22Rv1 (cell line): Measurements from ENCODE around the gene MMP7.

Source experiments
- H3K27ac ChIP-seq: fragments of 450-650 bp; 2 replicates; pipeline ENCODE4 v1.5.1; 2017
- ZFX ChIP-seq: fragments of 450-650 bp; IDR thresholded peaks from 2 replicates; pipeline ENCODE4 v1.6.1; 2017; ENCODE audit warnings: antibody characterized with exemption, borderline replicate concordance
- TF ChIP-seq, protein P1 (sequence below): fragments of 450-650 bp; IDR thresholded peaks from 2 replicates; pipeline ENCODE4 v1.5.1; 2017; ENCODE audit warnings: mild to moderate bottlenecking

Gene MMP7, protein sequence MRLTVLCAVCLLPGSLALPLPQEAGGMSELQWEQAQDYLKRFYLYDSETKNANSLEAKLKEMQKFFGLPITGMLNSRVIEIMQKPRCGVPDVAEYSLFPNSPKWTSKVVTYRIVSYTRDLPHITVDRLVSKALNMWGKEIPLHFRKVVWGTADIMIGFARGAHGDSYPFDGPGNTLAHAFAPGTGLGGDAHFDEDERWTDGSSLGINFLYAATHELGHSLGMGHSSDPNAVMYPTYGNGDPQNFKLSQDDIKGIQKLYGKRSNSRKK

DNA sequence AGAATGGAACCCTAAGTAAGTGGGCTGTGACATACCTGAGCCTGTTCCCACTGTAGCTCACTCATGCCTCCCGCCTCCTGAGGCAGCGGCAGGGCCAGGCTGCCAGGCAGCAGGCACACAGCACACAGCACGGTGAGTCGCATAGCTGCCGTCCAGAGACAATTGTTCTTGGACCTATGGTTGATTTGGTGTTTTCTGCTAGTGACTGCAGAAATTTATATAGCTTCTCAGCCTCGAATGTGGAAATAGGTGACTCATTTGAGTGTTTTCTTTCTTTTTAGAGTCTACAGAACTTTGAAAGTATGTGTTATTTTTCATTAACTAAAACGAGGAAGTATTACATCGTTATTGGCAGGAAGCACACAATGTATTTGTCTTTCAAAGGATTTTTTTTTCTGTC, at the start of gene MMP7:
TSS of gene MMP7 (minus strand) at position 190 of the 400 bp plus-strand sequence. CDS start at position 143, 47 bp downstream.
- TF ChIP-seq, protein P1, sequence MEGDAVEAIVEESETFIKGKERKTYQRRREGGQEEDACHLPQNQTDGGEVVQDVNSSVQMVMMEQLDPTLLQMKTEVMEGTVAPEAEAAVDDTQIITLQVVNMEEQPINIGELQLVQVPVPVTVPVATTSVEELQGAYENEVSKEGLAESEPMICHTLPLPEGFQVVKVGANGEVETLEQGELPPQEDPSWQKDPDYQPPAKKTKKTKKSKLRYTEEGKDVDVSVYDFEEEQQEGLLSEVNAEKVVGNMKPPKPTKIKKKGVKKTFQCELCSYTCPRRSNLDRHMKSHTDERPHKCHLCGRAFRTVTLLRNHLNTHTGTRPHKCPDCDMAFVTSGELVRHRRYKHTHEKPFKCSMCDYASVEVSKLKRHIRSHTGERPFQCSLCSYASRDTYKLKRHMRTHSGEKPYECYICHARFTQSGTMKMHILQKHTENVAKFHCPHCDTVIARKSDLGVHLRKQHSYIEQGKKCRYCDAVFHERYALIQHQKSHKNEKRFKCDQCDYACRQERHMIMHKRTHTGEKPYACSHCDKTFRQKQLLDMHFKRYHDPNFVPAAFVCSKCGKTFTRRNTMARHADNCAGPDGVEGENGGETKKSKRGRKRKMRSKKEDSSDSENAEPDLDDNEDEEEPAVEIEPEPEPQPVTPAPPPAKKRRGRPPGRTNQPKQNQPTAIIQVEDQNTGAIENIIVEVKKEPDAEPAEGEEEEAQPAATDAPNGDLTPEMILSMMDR, result no peak
- no peak for TF ChIP-seq ZFX
- H3K27ac ChIP-seq, result no peak within 1 kb of the TSS

DNA sequence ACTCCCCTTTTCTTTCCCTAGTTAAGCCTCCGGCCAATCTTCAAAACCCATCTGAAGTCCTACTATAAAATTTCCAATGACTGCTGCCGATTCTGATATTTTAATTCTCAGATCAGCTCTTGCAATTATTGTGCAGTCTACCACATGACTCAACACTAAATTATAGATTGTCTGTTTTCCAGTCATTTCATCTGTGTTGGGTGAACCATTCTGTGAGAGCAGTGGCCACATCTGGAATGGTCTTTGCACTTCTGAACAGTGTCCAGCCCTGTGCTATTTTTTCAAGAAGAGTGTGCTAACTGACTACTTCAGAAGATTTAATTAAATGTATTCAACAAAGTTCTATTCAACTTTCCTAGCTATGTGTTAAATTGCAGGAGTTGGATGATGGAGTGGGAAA, 47.2 kb upstream of the MMP7 start:
- no peak overlapping the region for H3K27ac ChIP-seq
- no peak for TF ChIP-seq ZFX
- TF ChIP-seq, protein P1, result no peak

DNA sequence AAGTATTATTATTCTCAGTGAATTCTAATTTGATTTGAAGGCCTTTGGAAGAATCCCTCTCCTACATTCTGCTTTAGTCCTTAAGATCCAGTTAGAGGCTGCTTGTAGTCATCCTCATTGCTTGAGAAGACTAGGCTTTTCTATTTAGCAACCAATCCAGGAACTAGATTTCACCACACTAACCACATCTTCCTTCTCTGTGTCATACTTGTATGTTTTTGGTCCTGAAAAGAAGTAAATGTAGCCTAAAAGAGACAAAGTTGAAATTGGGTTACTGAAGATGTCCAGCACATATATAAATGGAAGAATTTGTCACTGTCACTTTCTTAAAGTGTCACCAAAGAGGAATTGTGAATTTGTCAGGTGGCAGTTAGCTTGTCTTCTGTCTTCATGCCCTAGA, 46.6 kb upstream of the MMP7 start:
- no peak for TF ChIP-seq ZFX
- TF ChIP-seq, protein P1, result no peak
- H3K27ac ChIP-seq, result no peak overlapping the region

DNA sequence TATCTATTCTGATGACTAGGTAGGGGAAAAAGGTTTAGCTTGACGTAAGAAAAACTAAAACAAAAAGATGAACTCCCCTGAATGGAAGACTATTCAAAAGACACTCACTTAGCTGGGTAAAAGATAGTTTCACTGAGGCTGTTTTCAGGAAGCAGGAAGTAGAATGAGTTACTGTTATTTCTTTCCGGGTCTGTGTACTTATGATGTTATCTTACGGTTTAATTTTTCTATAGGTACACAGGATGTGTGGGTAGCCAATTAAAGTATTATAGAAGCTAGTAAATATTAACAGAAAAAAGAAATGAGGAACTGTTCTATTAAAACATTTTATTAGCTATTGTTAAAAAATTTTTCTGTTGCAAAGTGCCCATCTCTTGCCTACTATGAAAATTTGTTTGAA, 45.8 kb upstream of the MMP7 start:
- TF ChIP-seq ZFX, result no peak
- TF ChIP-seq, protein P1, result no peak
- H3K27ac ChIP-seq, result no peak overlapping the region

DNA sequence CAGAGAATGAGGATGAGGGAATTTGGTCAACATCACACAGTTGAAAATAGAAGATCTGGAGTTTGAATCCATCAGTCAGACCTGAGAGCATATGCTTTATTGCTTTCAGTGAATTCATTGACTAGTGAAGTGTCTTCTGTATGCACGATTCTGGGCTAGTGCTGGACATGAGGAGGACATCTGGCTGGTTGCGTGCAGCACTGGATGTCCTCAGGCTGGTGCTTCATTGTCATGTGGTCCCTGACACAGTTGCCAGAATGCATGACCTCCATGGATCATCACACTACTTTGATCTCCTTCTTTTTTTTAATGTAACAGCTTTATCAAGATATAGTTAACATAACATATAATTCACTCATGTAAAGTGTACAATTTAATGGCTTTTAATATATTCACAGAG, 44.5 kb upstream of the MMP7 start:
- H3K27ac ChIP-seq, result no peak overlapping the region
- no peak for TF ChIP-seq ZFX
- TF ChIP-seq, protein P1, result no peak

DNA sequence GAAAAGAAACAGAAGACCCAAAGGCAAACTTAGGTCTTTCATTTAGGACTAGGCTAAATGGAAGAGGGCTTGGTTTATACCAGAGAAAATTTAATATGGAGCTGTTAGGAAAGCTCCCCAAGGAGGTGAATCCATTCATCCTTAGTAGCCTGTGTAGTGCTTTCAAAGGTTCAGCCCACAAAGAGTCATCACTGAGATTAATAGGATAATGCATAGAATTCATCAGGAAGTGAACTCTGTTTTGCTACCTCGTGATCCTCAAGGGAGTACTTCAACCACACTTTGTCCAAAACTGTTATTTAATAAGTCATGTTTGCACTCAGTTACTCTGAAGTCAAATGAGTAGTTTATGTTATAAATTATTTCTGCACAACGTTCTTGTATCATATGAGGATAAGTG, 43.3 kb upstream of the MMP7 start:
- H3K27ac ChIP-seq, result no peak overlapping the region
- TF ChIP-seq, protein P1, result no peak
- TF ChIP-seq ZFX, result no peak

DNA sequence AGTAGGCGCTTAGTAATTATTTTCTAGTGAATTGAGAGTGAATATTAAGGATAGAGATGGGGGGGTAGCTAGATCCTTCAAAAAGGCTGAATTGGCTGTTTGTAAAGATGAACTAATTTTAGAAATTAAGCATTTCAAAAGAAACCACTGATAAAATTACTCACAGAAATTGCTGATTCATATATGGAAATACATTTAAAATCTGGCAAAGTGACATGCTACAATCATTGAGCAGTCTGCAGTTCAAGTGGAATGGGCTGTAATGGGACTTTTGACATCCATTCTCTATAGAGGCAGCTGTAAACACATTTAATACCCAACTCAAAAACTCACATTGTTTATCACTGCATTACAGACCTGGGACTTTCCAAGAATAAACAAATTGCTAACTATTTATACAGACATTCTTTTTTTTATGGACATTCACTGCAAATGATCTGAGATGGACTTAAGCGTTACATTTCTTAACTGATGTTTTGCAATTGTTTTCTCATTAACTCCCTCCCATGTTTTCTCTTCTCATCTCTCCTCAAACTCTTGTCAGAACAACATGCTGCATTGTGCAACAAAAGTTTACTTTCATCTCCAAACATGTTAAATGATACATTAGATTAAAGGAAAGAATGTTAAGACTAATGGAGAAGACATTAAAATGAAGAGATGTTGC, 42.1 kb upstream of the MMP7 start:
- TF ChIP-seq, protein P1, result no peak
- no peak for TF ChIP-seq ZFX
- H3K27ac ChIP-seq, result no peak overlapping the region
